HCT116 (cell line): ENCODE measurements around the gene BRD3OS. TPM values are rescaled to one million over a fixed set of nuclear protein-coding genes. Genes with fewer than 3 reads are reported as not detected.
A peak's percentile ranks its signal among the peaks of the same experiment; 100 is the strongest.

Source experiments
- ATAC-seq: fragments of 200-7000 bp; cut with Tn5 transposase; 2 replicates; pipeline ENCODE4 v1.9.1; 2020; ENCODE audit warnings: mild to moderate bottlenecking, moderate library complexity
- BruUV-seq: library from RNA; stranded (reverse); fragments of 400-500 nt; replicated peaks from 2 replicates; lab custom pipeline; 2021; lab: Mats Ljungman, UMichigan
- CTCF ChIA-PET: fragments of 300-600 bp; sonication (Branson Sonifier 250); formaldehyde crosslinking; loops from one replicate; lab custom pipeline; 2021; ENCODE audit warnings: antibody characterized with exemption; lab: Charles Lee
- POLR2A ChIA-PET: fragments of 300-600, 350-600 bp; sonication (Branson Sonifier 250); formaldehyde crosslinking; loops from one replicate; lab custom pipeline; 2021; ENCODE audit warnings: antibody characterized with exemption; lab: Charles Lee
- RAD21 ChIA-PET, 2 experiments: fragments of 300-600 bp; sonication (Branson Sonifier 250); formaldehyde crosslinking; loops; one replicate each; lab custom pipeline; 2023; ENCODE audit warnings: low total read pairs in 2 of 2; ENCODE audit not compliant: uncharacterized antibody in 2 of 2, unreplicated experiment in 2 of 2, low non-redundant PET in 1 of 2; lab: Charles Lee
- DNase-seq: peaks from one replicate; pipeline ENCODE4 v3.0.0-alpha.2; 2010; ENCODE audit warnings: low read depth, low spot score
- H2AFZ ChIP-seq: fragments of 200-600 bp; shearing (Covaris generic), sonication (generic); 2 replicates; pipeline ENCODE4 v1.6.1; 2017; ENCODE audit warnings: low read depth, mixed run types, mixed read lengths, antibody characterized with exemption, low read length; ENCODE audit not compliant: poor library complexity, severe bottlenecking
- H3K27ac ChIP-seq: 2 replicates; pipeline ENCODE4 v1.5.1; 2012; ENCODE audit warnings: low read depth, low read length
- H3K27me3 ChIP-seq: fragments of 200-600 bp; sonication (generic); 2 replicates; pipeline ENCODE4 v1.6.1; 2016; ENCODE audit warnings: mixed run types, low read length, mixed read lengths; ENCODE audit not compliant: insufficient read depth
- H3K36me3 ChIP-seq, 2 experiments: fragments of 200-500 bp in 1 of 2; fragments of 200-600 bp in 1 of 2; sonication (Bioruptor generic) in 1 of 2; sonication (generic) in 1 of 2; 2 replicates each; pipeline versions ENCODE4 v1.5.1 to v1.6.1; 2014 to 2016; ENCODE audit warnings: low read length in 2 of 2, inconsistent platforms in 1 of 2, mixed read lengths in 1 of 2, mixed run types in 1 of 2; ENCODE audit not compliant: insufficient read depth in 2 of 2, control insufficient read depth in 1 of 2
- H3K4me1 ChIP-seq, 2 experiments: fragments of 200-600 bp in 1 of 2; sonication (generic) in 1 of 2; 2 replicates each; pipeline versions ENCODE4 v1.5.1 to v1.6.1; 2012 to 2017; ENCODE audit warnings: low read length in 2 of 2, inconsistent platforms in 1 of 2, mild to moderate bottlenecking in 1 of 2, mixed read lengths in 1 of 2, mixed run types in 1 of 2, moderate library complexity in 1 of 2; ENCODE audit not compliant: insufficient read depth in 2 of 2, control insufficient read depth in 1 of 2
- H3K4me2 ChIP-seq: fragments of 200-600 bp; sonication (generic); 2 replicates; pipeline ENCODE4 v1.6.1; 2017; ENCODE audit warnings: mixed run types, low read length, mixed read lengths
- H3K4me3 ChIP-seq, 2 experiments: fragments of 200-600 bp in 1 of 2; sonication (generic) in 1 of 2; replicated peaks in 1 of 2; 2 replicates each; pipeline ENCODE4 v1.5.1; 2011 to 2016; ENCODE audit warnings: low read length in 2 of 2, control low read depth in 1 of 2, low read depth in 1 of 2, mild to moderate bottlenecking in 1 of 2, mixed read lengths in 1 of 2, mixed run types in 1 of 2
- H3K79me2 ChIP-seq: fragments of 200-600 bp; sonication (generic); 2 replicates; pipeline ENCODE4 v1.6.1; 2017; ENCODE audit warnings: mild to moderate bottlenecking, mixed run types, low read length, moderate library complexity, mixed read lengths; ENCODE audit not compliant: insufficient read depth
- H3K9ac ChIP-seq: fragments of 200-600 bp; sonication (generic); 2 replicates; pipeline ENCODE4 v1.6.1; 2016; ENCODE audit warnings: low read length, mixed read lengths
- H3K9me2 ChIP-seq: fragments of 200-600 bp; sonication (generic), shearing (Covaris generic); 2 replicates; pipeline ENCODE4 v1.6.1; 2017; ENCODE audit warnings: mixed run types, mild to moderate bottlenecking, moderate library complexity; ENCODE audit not compliant: insufficient read depth
- H3K9me3 ChIP-seq, 2 experiments: fragments of 200-500 bp in 1 of 2; fragments of 200-600 bp in 1 of 2; sonication (Bioruptor generic) in 1 of 2; sonication (generic) in 1 of 2; 2 replicates each; pipeline ENCODE4 v1.6.1; 2014 to 2017; ENCODE audit warnings: low read length in 2 of 2, mixed read lengths in 2 of 2, inconsistent platforms in 1 of 2, low read depth in 1 of 2, mild to moderate bottlenecking in 1 of 2, mixed run types in 1 of 2, moderate library complexity in 1 of 2; ENCODE audit not compliant: control insufficient read depth in 1 of 2, insufficient read depth in 1 of 2
- H4K20me1 ChIP-seq: fragments of 200-600 bp; sonication (generic), shearing (Covaris generic); 2 replicates; pipeline ENCODE4 v1.6.1; 2017; ENCODE audit warnings: mixed run types, mild to moderate bottlenecking, moderate library complexity; ENCODE audit not compliant: insufficient read depth
- CBX3 ChIP-seq: IDR thresholded peaks from 2 replicates; pipeline ENCODE4 v1.6.1; 2012; ENCODE audit warnings: low read depth
- CEBPB ChIP-seq: IDR thresholded peaks from 2 replicates; pipeline ENCODE4 v1.6.1; 2012; ENCODE audit warnings: low read depth
- EGR1 ChIP-seq: IDR thresholded peaks from 2 replicates; pipeline ENCODE4 v1.6.1; 2012; ENCODE audit warnings: low read depth
- ELF1 ChIP-seq: IDR thresholded peaks from 2 replicates; pipeline ENCODE4 v1.6.1; 2012; ENCODE audit warnings: low read depth, borderline replicate concordance
- EZH2 ChIP-seq: fragments of 200-600 bp; sonication (generic); IDR thresholded peaks from 2 replicates; pipeline ENCODE4 v1.6.1; 2017; ENCODE audit warnings: antibody characterized with exemption, mixed run types
- EZH2phosphoT487 ChIP-seq: fragments of 200-600 bp; IDR thresholded peaks from 2 replicates; pipeline ENCODE4 v1.6.1; 2018; ENCODE audit warnings: antibody characterized with exemption, borderline replicate concordance
- FOSL1 ChIP-seq: IDR thresholded peaks from 2 replicates; pipeline ENCODE4 v1.6.1; 2012; ENCODE audit warnings: low read depth
- POLR2A ChIP-seq: IDR thresholded peaks from 2 replicates; pipeline ENCODE4 v1.7.0; 2011; ENCODE audit warnings: borderline replicate concordance; ENCODE audit not compliant: insufficient read depth, insufficient read length; ENCODE audit errors: extremely low read depth
- POLR2AphosphoS5 ChIP-seq: IDR thresholded peaks from 2 replicates; pipeline ENCODE4 v1.6.1; 2011; ENCODE audit warnings: mild to moderate bottlenecking, low read depth, low read length, moderate library complexity
- RAD21 ChIP-seq: IDR thresholded peaks from 2 replicates; pipeline ENCODE4 v1.6.1; 2012; ENCODE audit warnings: low read depth, mild to moderate bottlenecking
- SIN3A ChIP-seq: IDR thresholded peaks from 2 replicates; pipeline ENCODE4 v1.6.1; 2012; ENCODE audit warnings: low read depth
- SP1 ChIP-seq: IDR thresholded peaks from 2 replicates; pipeline ENCODE4 v1.6.1; 2012; ENCODE audit warnings: low read depth
- SRF ChIP-seq: IDR thresholded peaks from 2 replicates; pipeline ENCODE4 v1.6.1; 2012; ENCODE audit warnings: low read depth
- TCF7L2 ChIP-seq: IDR thresholded peaks from 2 replicates; pipeline ENCODE4 v1.7.0; 2011; ENCODE audit warnings: borderline replicate concordance, inconsistent platforms; ENCODE audit not compliant: insufficient read depth, insufficient read length; ENCODE audit errors: extremely low read depth
- YY1 ChIP-seq: IDR thresholded peaks from 2 replicates; pipeline ENCODE4 v1.6.1; 2011; ENCODE audit warnings: low read length, low read depth, moderate library complexity, mild to moderate bottlenecking; ENCODE audit not compliant: insufficient replicate concordance; ENCODE audit errors: extremely low read depth
- ZFX ChIP-seq: fragments of 450-650 bp; IDR thresholded peaks from 2 replicates; pipeline ENCODE4 v1.6.1; 2017
- ZNF274 ChIP-seq: fragments of 200-500 bp; sonication (Bioruptor generic); IDR thresholded peaks from 2 replicates; pipeline ENCODE4 v1.6.1; 2014; ENCODE audit warnings: mild to moderate bottlenecking, low read depth, low read length, inconsistent platforms
- intact Hi-C: fragments of 100-400 bp; cut with micrococcal nuclease; formaldehyde crosslinking; loops from 2 replicates; pipeline ENCODE4 v1.10.0; 2022
- total RNA-seq: library from RNA; stranded (reverse); gene quantifications from one replicate; pipeline ENCODE4 v1.2.1, GENCODE V29; 2021; ENCODE audit not compliant: unreplicated experiment
- TF ChIP-seq, protein P1 (sequence below), 3 experiments: fragments of 200-600 bp in 1 of 3; sonication (generic) in 1 of 3; IDR thresholded peaks in 2 of 3; conservative IDR thresholded peaks in 1 of 3; 2 replicates each; pipeline ENCODE4 v1.5.1; 2012 to 2017; ENCODE audit warnings: low read depth in 2 of 3, low read length in 2 of 3, antibody characterized with exemption in 1 of 3, borderline replicate concordance in 1 of 3, control low read depth in 1 of 3, mild to moderate bottlenecking in 1 of 3, mixed read lengths in 1 of 3, mixed run types in 1 of 3, moderate library complexity in 1 of 3; ENCODE audit not compliant: insufficient read depth in 1 of 3
- TF ChIP-seq, protein P2 (sequence below): IDR thresholded peaks from 2 replicates; pipeline ENCODE4 v1.6.1; 2012
- TF ChIP-seq, protein P3 (sequence below): IDR thresholded peaks from 2 replicates; pipeline ENCODE4 v1.6.1; 2012

BRD3OS gene
- total RNA-seq, 1 experiment from 2014 or later, result 17.0 TPM

DNA sequence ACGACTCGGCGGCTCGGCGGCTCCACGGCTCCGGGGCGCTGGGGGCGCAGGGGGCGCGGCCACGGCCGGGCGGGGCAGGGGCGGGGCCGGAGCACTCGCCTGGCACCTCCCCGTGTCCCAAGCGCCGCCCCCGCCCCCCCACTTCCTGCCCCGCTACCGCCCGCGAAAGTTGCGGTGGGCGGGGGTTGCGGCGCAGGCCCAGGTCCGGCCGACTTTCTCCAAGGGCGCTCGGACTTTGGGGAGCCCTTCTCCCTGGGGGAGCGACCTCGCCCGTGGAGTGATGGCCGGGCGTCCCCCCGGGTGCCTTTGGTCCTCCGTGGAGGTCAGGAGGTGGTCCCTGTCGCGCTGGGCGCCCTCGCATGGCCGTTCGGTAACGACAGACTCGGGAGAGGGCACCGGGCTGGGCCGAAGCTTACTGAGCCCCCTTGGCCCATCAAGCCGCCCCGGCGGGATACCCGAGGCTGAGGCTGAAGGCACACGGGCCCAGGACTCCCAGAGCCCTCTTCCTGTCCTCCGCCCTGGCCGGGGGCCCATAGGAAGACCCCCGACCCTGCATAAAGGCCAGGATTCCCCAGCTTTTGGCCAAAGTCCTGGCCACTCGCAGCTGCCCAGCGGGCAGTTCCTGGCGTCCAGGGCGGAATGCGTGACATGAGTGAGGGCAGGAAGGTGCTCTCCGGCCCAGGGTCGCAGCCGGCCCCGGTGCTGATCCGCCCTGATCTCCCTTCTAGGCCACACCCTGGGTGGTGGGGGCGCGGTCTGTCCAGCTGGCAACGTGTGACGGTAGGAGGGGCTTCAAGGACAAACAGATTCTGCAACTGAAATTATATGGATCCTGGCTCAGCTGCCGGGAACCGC lies 32.3 kb upstream of the BRD3OS start:
- Histone ChIP-seq H3K9ac (peak overlapping the region; percentile 76), H3K9me3 (no peaks in the 10 kb centered on the region), H3K36me3 (no peaks in the 10 kb centered on the region), H3K9me2 (no peaks in the 10 kb centered on the region), H3K27me3 (no peaks in the 10 kb centered on the region), H3K4me3 (peak overlapping the region; percentile 79 to 80), H4K20me1 (no peaks in the 10 kb centered on the region), H3K4me1 (peaks cover 19 to 40% of the 10 kb centered on the region in 2 experiments), H3K4me2 (peak overlapping the region; percentile 99), H2AFZ (peak overlapping the region; percentile 45), H3K79me2 (peaks cover 32% of the 10 kb centered on the region), H3K27ac (peak overlapping the region; percentile 89)
- intact Hi-C loops, result loop anchor here (1.0 to 10.0 kb wide), 5 partner anchors 32 to 638 kb away; partner anchors contain the start of genes BRD3OS, SURF1 and SURF2
- ChIA-PET POLR2A (interaction anchor here (1.0 to 1.1 kb wide), 2 partner anchors 32 to 210 kb away, joined by 4 to 9 read pairs; partner anchors contain the start of gene BRD3OS), CTCF (interaction anchor here (0.8 to 3.8 kb wide), 12 partner anchors 12 to 266 kb away, joined by 3 to 76 read pairs (median 6); partner anchors contain the start of genes BRD3OS and SARDH), RAD21 (interaction anchor here (0.7 to 2.6 kb wide), 4 partner anchors 32 to 211 kb away, joined by 5 to 13 read pairs (median 8); partner anchors contain the start of gene BRD3OS (in 1 of the 2))
- DNase-seq, result peak; percentile 43
- TF ChIP-seq CEBPB (no peak), YY1 (no peak), ELF1 (no peak), POLR2A (peak; percentile 41), TCF7L2 (no peak), EZH2phosphoT487 (no peak), FOSL1 (no peak), EZH2 (no peak), ZFX (no peak; the same call in 1 of the 2 replicates), EGR1 (no peak), SIN3A (no peak), CBX3 (no peak), ZNF274 (no peak), RAD21 (no peak), SP1 (no peak), SRF (no peak), POLR2AphosphoS5 (peak; percentile 37; the same call in 1 of the 2 replicates)
- TF ChIP-seq, protein P1, sequence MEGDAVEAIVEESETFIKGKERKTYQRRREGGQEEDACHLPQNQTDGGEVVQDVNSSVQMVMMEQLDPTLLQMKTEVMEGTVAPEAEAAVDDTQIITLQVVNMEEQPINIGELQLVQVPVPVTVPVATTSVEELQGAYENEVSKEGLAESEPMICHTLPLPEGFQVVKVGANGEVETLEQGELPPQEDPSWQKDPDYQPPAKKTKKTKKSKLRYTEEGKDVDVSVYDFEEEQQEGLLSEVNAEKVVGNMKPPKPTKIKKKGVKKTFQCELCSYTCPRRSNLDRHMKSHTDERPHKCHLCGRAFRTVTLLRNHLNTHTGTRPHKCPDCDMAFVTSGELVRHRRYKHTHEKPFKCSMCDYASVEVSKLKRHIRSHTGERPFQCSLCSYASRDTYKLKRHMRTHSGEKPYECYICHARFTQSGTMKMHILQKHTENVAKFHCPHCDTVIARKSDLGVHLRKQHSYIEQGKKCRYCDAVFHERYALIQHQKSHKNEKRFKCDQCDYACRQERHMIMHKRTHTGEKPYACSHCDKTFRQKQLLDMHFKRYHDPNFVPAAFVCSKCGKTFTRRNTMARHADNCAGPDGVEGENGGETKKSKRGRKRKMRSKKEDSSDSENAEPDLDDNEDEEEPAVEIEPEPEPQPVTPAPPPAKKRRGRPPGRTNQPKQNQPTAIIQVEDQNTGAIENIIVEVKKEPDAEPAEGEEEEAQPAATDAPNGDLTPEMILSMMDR (IDR thresholded peaks at IDR 0.05 in 2 of 3, conservative IDR thresholded peaks at IDR 0.05 in 1 of 3; ENCODE audit: borderline replicate concordance in 1 of 3, insufficient read depth in 1 of 3, low read depth in 2 of 3, low read length in 2 of 3), result peak in 2 of 3 experiments; percentile 48 to 50; a peak in 4 of 6 replicates
- TF ChIP-seq, protein P2, sequence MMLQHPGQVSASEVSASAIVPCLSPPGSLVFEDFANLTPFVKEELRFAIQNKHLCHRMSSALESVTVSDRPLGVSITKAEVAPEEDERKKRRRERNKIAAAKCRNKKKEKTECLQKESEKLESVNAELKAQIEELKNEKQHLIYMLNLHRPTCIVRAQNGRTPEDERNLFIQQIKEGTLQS, result no peak
- TF ChIP-seq, protein P3, sequence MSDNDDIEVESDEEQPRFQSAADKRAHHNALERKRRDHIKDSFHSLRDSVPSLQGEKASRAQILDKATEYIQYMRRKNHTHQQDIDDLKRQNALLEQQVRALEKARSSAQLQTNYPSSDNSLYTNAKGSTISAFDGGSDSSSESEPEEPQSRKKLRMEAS, result no peak
- peak; percentile 70 for ATAC-seq
- BruUV-seq, result TSS peak; percentile 87
